22Rv1 (cell line): ENCODE measurements around the gene USP5.

ENCODE experiments used
- ZFX ChIP-seq: fragments of 450-650 bp; IDR thresholded peaks from 2 replicates; pipeline ENCODE4 v1.6.1; 2017; ENCODE audit warnings: antibody characterized with exemption, borderline replicate concordance
- TF ChIP-seq, protein P1 (sequence below): fragments of 450-650 bp; IDR thresholded peaks from 2 replicates; pipeline ENCODE4 v1.5.1; 2017; ENCODE audit warnings: mild to moderate bottlenecking

- TF ChIP-seq, protein P1, sequence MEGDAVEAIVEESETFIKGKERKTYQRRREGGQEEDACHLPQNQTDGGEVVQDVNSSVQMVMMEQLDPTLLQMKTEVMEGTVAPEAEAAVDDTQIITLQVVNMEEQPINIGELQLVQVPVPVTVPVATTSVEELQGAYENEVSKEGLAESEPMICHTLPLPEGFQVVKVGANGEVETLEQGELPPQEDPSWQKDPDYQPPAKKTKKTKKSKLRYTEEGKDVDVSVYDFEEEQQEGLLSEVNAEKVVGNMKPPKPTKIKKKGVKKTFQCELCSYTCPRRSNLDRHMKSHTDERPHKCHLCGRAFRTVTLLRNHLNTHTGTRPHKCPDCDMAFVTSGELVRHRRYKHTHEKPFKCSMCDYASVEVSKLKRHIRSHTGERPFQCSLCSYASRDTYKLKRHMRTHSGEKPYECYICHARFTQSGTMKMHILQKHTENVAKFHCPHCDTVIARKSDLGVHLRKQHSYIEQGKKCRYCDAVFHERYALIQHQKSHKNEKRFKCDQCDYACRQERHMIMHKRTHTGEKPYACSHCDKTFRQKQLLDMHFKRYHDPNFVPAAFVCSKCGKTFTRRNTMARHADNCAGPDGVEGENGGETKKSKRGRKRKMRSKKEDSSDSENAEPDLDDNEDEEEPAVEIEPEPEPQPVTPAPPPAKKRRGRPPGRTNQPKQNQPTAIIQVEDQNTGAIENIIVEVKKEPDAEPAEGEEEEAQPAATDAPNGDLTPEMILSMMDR, result no peak
- TF ChIP-seq ZFX, result no peak
Observed at GRCh38 chr12:6833189-6833890, 18.6 kb upstream of the USP5 start.
